Gastroesophageal sphincter (tissue), 4 donors: ENCODE data around the gene THBS3. TPM values are rescaled to one million over a fixed set of nuclear protein-coding genes. Genes with fewer than 3 reads are reported as not detected.

ENCODE experiments used
- ATAC-seq: fragments of 150-250 bp; one replicate; pipeline ENCODE4 v1.9.1; 2016; ENCODE audit warnings: mild to moderate bottlenecking, moderate library complexity
- H3K27ac ChIP-seq, 4 donors: fragments of 200-600 bp; sonication (generic) in 3 of 4; 1 replicate in 3 of 4; 2 replicates in 1 of 4; pipeline ENCODE4 v1.5.1; 2016 to 2019
- H3K27me3 ChIP-seq: fragments of 200-600 bp; sonication (generic); one replicate; pipeline ENCODE4 v1.5.1; 2019
- H3K36me3 ChIP-seq, 2 donors: fragments of 200-600 bp; sonication (generic); one replicate each; pipeline ENCODE4 v1.5.1; 2019; ENCODE audit warnings: control low read depth in 1 of 2
- H3K4me1 ChIP-seq, 3 donors: fragments of 200-600 bp; sonication (generic); 1 replicate in 2 of 3; 2 replicates in 1 of 3; pipeline ENCODE4 v1.5.1; 2016 to 2019; ENCODE audit warnings: control low read depth in 2 of 3
- H3K4me3 ChIP-seq, 2 donors: fragments of 200-600 bp; sonication (generic); one replicate each; pipeline ENCODE4 v1.5.1; 2019; ENCODE audit warnings: mild to moderate bottlenecking in 1 of 2, moderate library complexity in 1 of 2
- H3K9me3 ChIP-seq, 3 donors: fragments of 200-600 bp; sonication (generic); one replicate each; pipeline ENCODE4 v1.5.1; 2017 to 2019; ENCODE audit warnings: control low read depth in 2 of 3
- EP300 ChIP-seq: sonication (generic); formaldehyde crosslinking; IDR thresholded peaks from one replicate; pipeline ENCODE4 v1.6.1; 2017; ENCODE audit warnings: antibody characterized with exemption, mild to moderate bottlenecking
- POLR2A ChIP-seq, 2 donors: fragments of 450-650 bp; IDR thresholded peaks; one replicate each; pipeline ENCODE4 v1.6.1; 2017; ENCODE audit warnings: antibody characterized with exemption in 2 of 2, mild to moderate bottlenecking in 2 of 2, moderate library complexity in 1 of 2
- POLR2AphosphoS5 ChIP-seq: sonication (generic); formaldehyde crosslinking; IDR thresholded peaks from one replicate; pipeline ENCODE4 v1.6.1; 2017; ENCODE audit warnings: antibody characterized with exemption
- WGBS, 2 donors: methylation state at CpG; one replicate each; pipeline ENCODE4 v1.1.5; 2018; ENCODE audit warnings: low coverage in 1 of 2; 5-methylcytosine and 5-hydroxymethylcytosine counted together
- total RNA-seq, 4 donors: library from RNA; depleted of rRNA; stranded (reverse); fragments of >200 nt; gene quantifications; one replicate each; pipeline ENCODE4 v1.1.0, GENCODE V29; 2016
- TF ChIP-seq, protein P1 (sequence below), 4 experiments: fragments of 200-600 bp in 2 of 4; fragments of 450-650 bp in 2 of 4; sonication (generic) in 1 of 4; IDR thresholded peaks; one replicate each; pipeline ENCODE4 v1.5.1; 2017 to 2019; ENCODE audit warnings: antibody characterized with exemption in 4 of 4, mild to moderate bottlenecking in 2 of 4, moderate library complexity in 2 of 4

The THBS3 gene
- total RNA-seq, 4 donors from 2014 or later, result 17.9 to 25.6 (median 20.1) TPM

DNA sequence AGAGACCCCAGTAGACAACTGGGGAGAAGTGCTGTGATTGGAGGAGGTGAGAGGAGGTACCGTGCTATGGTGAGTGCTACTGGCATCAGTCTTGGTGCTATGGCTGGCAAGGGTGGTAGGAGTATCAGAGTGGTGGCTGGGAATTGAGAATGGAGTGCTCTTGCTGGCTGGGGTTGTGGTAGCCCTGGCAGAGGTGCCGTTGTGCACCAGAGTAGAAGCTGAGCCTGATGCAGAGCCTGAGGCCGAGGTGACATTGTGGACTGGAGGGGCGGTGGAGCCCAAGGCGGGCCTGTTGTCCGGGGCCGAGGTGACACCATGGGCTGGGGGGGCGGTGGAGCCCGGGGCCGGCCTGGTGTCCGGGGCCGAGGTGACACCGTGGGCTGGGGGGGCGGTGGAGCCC lies 19.4 kb downstream of the THBS3 start:
- Histone ChIP-seq H3K4me1 (peaks cover 0 to 20% (median 8%) of the 10 kb centered on the region in 3 donors), H3K27me3 (no peaks in the 10 kb centered on the region), H3K4me3 (no peak overlapping the region), H3K36me3 (no peaks in the 10 kb centered on the region), H3K9me3 (no peaks in the 10 kb centered on the region), H3K27ac (no peak overlapping the region)
- no peak for ATAC-seq
- TF ChIP-seq EP300 (no peak), POLR2AphosphoS5 (no peak), POLR2A (IDR thresholded peaks at IDR 0.05) (no peak)
- TF ChIP-seq, protein P1, sequence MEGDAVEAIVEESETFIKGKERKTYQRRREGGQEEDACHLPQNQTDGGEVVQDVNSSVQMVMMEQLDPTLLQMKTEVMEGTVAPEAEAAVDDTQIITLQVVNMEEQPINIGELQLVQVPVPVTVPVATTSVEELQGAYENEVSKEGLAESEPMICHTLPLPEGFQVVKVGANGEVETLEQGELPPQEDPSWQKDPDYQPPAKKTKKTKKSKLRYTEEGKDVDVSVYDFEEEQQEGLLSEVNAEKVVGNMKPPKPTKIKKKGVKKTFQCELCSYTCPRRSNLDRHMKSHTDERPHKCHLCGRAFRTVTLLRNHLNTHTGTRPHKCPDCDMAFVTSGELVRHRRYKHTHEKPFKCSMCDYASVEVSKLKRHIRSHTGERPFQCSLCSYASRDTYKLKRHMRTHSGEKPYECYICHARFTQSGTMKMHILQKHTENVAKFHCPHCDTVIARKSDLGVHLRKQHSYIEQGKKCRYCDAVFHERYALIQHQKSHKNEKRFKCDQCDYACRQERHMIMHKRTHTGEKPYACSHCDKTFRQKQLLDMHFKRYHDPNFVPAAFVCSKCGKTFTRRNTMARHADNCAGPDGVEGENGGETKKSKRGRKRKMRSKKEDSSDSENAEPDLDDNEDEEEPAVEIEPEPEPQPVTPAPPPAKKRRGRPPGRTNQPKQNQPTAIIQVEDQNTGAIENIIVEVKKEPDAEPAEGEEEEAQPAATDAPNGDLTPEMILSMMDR (IDR thresholded peaks at IDR 0.05), result no peak
- 100% methylated on average over 1 of the region's 14 CpGs; no CpG with 5 or more reads in 1 of the 2 donors for WGBS, 2 donors

DNA sequence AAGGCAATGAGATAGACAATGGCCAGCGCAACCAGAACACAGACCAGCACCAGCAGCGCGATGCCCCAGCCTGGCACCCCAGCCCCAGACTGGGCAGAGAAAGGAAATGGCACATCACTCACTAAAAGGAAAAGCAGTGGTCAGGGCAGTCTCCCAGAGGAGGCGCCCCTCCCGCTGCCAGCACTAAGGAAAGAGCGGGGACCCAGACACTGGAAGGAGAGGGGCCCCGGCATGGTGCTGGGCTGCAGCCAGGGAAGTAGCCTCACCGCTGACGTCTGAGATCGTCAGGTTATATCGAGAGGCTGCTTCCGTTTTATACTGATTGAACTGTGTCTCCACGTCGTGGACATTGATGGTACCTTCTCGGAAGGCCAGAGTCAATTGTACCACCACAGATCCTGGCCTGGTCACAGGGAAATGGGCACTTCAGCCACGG lies 20.2 kb downstream of the THBS3 start:
- H3K27me3 ChIP-seq, result no peaks in the 10 kb centered on the region
- no peaks in the 10 kb centered on the region for H3K9me3 ChIP-seq
- ATAC-seq, result no peak
- H3K36me3 ChIP-seq, result no peaks in the 10 kb centered on the region
- WGBS, 2 donors, result 75% methylated on average over 4 to 11 of the region's 16 CpGs
- no peak for TF ChIP-seq POLR2A (IDR thresholded peaks at IDR 0.05)
- TF ChIP-seq, protein P1 (IDR thresholded peaks at IDR 0.05), result no peak
- no peak for TF ChIP-seq EP300
- no peak for TF ChIP-seq POLR2AphosphoS5
- peaks cover 0 to 12% (median 0%) of the 10 kb centered on the region in 3 donors for H3K4me1 ChIP-seq
- no peak overlapping the region for H3K27ac ChIP-seq
- H3K4me3 ChIP-seq, result no peak overlapping the region

DNA sequence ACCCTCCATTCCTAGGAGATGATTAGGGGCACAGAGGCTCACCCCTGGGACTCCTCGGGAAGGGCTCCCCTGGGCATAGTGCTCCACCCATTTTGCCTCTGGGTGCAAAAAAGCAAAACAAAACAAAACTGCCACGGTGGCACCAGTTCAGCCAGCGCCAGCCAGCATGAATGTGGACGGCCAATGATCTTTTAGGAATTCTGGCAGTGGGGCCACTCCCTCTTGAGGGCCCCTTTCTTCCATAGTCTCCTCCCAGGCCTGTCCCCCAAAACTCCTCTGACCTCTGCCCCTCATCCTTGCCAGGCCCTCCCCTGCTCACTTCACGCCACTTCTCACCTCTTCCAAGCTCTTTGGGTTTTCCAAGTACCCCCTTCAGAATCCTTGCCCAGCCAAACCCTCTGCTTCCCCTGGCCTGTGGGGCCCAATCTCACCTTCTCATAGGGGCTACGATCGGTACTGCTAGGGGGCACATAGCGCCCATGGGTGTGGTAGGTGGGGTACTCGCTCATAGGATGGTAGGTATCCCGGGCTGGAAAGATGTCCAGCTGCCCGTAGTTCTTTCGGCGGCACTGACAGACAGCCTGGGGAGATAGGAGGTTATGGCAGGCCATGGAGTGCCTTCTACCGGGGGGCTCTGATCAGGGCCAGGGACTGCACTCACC lies 20.8 kb downstream of the THBS3 start:
- Histone ChIP-seq H3K9me3 (no peaks in the 10 kb centered on the region), H3K4me3 (no peak overlapping the region), H3K27ac (no peak overlapping the region), H3K4me1 (peaks cover 0 to 7% (median 0%) of the 10 kb centered on the region in 3 donors), H3K36me3 (no peaks in the 10 kb centered on the region), H3K27me3 (no peaks in the 10 kb centered on the region)
- TF ChIP-seq EP300 (no peak), POLR2A (IDR thresholded peaks at IDR 0.05) (no peak), POLR2AphosphoS5 (no peak)
- TF ChIP-seq, protein P1 (IDR thresholded peaks at IDR 0.05), result no peak
- 50 to 59% methylated on average over 3 to 4 of the region's 14 CpGs for WGBS, 2 donors
- ATAC-seq, result no peak

DNA sequence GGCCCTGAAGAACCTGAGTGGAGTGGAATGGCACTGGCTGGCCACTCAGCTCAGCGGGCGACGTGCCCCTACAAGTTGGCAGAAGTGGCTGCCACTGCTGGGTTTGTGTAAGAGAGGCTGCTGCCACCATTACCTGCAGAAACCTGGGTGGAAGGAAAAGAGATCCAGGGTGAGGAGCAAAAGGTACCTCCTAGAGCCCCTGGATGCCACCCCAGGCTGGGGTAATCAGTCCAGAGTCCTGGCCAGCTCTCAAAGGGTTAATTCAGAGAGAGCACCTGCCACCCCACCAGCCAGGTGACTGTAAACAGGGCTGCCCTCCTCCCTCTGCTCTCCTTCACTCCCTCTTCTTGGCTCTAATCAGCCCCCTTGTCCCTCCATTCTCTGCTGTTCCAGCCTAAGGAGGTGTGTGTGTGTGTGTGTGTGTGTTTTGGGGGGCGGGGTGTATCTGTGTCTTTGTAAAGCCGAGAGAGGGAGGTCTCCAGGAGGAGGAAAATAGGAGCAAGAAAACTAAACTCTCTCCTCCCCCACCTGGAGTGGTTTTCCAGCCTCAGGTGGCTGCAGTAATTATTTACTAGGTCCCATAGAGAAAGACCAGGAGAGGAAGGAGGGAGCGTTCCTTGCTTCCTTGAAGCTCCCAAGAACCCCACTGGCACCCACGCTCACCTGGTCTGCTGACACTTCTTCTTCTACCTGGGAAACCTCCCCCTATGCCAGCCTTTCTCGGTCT lies 21.5 kb downstream of the THBS3 start:
- Histone ChIP-seq H3K27me3 (no peaks in the 10 kb centered on the region), H3K27ac (no peak overlapping the region), H3K36me3 (no peaks in the 10 kb centered on the region), H3K9me3 (no peaks in the 10 kb centered on the region), H3K4me1 (peaks cover 0 to 5% (median 0%) of the 10 kb centered on the region in 3 donors), H3K4me3 (no peak overlapping the region)
- 54 to 59% methylated on average over 2 to 4 of the region's 8 CpGs for WGBS, 2 donors
- ATAC-seq, result no peak
- TF ChIP-seq POLR2A (IDR thresholded peaks at IDR 0.05) (no peak), EP300 (no peak)

DNA sequence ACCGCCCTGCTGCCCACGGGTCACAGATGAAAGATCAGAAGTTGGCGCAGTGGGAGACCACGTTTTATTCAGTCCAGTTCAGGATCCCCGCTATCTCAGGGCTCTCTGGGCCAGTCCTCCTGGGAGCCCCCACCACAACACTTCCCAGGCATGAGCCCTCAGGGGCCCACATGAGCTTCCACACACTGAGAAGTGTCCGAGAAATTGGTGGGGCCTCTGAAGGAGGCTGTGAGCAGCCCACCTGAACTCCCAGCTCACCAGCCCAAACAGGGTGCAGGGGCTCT lies 22.0 kb downstream of the THBS3 start:
- Histone ChIP-seq H3K9me3 (no peaks in the 10 kb centered on the region), H3K36me3 (no peaks in the 10 kb centered on the region), H3K4me1 (peaks cover 0 to 5% (median 0%) of the 10 kb centered on the region in 3 donors), H3K27me3 (no peaks in the 10 kb centered on the region), H3K4me3 (no peak overlapping the region), H3K27ac (no peak overlapping the region)
- ATAC-seq, result no peak
- WGBS, 2 donors, result 80% methylated on average over 1 of the region's 6 CpGs; no CpG with 5 or more reads in 1 of the 2 donors
- TF ChIP-seq, protein P1 (IDR thresholded peaks at IDR 0.05), result no peak
- TF ChIP-seq POLR2AphosphoS5 (no peak), EP300 (no peak), POLR2A (IDR thresholded peaks at IDR 0.05) (no peak)
